Kidney (tissue), 14 donors: ENCODE data around the gene CCDC146. TPM values are rescaled to one million over a fixed set of nuclear protein-coding genes. Genes with fewer than 3 reads are reported as not detected.
A peak's percentile ranks its signal among the peaks of the same experiment; 100 is the strongest.
"Not testable (repeated sequence)": the region's sequence is repeated elsewhere in the genome, so short reads cannot be mapped to it uniquely, and the experiment has no call there.

ENCODE experiments used
- DNase-seq, 5 donors: peaks; one replicate each; pipeline ENCODE4 v3.0.0-alpha.2; 2013 to 2020
- FAIRE-seq: peaks from 2 replicates; lab custom pipeline; 2012; peaks lifted over from hg19 to GRCh38; lab: Jason Lieb, UNC
- H3K27ac ChIP-seq, 2 donors: one replicate each; pipeline ENCODE4 v1.7.0; 2013; ENCODE audit warnings: low read depth in 2 of 2, low read length in 2 of 2, inconsistent platforms in 1 of 2
- H3K27me3 ChIP-seq: one replicate; pipeline ENCODE4 v1.7.1; 2013; ENCODE audit warnings: low read length, inconsistent platforms; ENCODE audit not compliant: control insufficient read depth, insufficient read depth
- H3K36me3 ChIP-seq, 3 donors: one replicate each; pipeline versions ENCODE4 v1.7.0 to v1.7.1; 2013; ENCODE audit warnings: low read length in 3 of 3, control low read depth in 1 of 3, inconsistent platforms in 1 of 3; ENCODE audit not compliant: insufficient read depth in 3 of 3, control insufficient read depth in 2 of 3
- H3K4me1 ChIP-seq, 3 donors: one replicate each; pipeline versions ENCODE4 v1.7.0 to v1.7.1; 2013; ENCODE audit warnings: low read length in 3 of 3, inconsistent platforms in 1 of 3, low read depth in 1 of 3; ENCODE audit not compliant: control insufficient read depth in 2 of 3, insufficient read depth in 2 of 3
- H3K4me3 ChIP-seq, 3 donors: one replicate each; pipeline versions ENCODE4 v1.7.0 to v1.8.1; 2013; ENCODE audit warnings: low read length in 3 of 3, control low read depth in 1 of 3, inconsistent platforms in 1 of 3
- H3K9ac ChIP-seq, 3 donors: one replicate each; pipeline versions ENCODE4 v1.7.0 to v1.7.1; 2013; ENCODE audit warnings: low read length in 3 of 3, control low read depth in 1 of 3, inconsistent platforms in 1 of 3
- H3K9me3 ChIP-seq, 3 donors: one replicate each; pipeline versions ENCODE4 v1.7.0 to v1.7.1; 2013; ENCODE audit warnings: low read length in 3 of 3, control low read depth in 1 of 3, inconsistent platforms in 1 of 3; ENCODE audit not compliant: control insufficient read depth in 2 of 3, insufficient read depth in 1 of 3
- CTCF ChIP-seq: IDR thresholded peaks from 3 replicates; pipeline ENCODE4 v1.5.1; 2012; ENCODE audit warnings: mild to moderate bottlenecking, moderate library complexity, borderline replicate concordance; ENCODE audit not compliant: insufficient read depth; ENCODE audit errors: extremely low read depth
- intact Hi-C: fragments of 100-400 bp; cut with DNase I; formaldehyde crosslinking; loops from one replicate; pipeline ENCODE4 v1.11.1; 2022
- polyA plus RNA-seq: library from polyadenylated mRNA; stranded (reverse); fragments of 350-450 nt; fragmentation: Illumina TruSeq; extraction: RNeasy Lipid Tissue Mini Kit (QIAGEN cat#74804); gene quantifications from one replicate; pipeline ENCODE4 v1.2.3, GENCODE V29; 2014; ENCODE audit warnings: low read depth, low replicate concordance; ENCODE audit not compliant: insufficient read depth
- total RNA-seq: library from RNA; stranded (reverse); fragmentation: NEBNext Ultra II Directional; extraction: Animal tissue kit (Norgen Biotek cat#: 25700); gene quantifications from one replicate; pipeline ENCODE4 v1.2.1, GENCODE V29; 2021
- donor health status: control.
- donor health status: control.
- donor health status: control.
- donor health status: control.
- donor health status: control.
- donor health status: DM: yes; HTN: yes; CAD: no.
- donor health status: Normal renal cell carcinoma (clear cell type).

The CCDC146 gene
- total and polyA plus RNA-seq, 2 donors from 2014 or later: 8.8 to 15.4 TPM

GRCh38 chr7:77329466-77330168 is 207.2 kb downstream of the CCDC146 start:
- Histone ChIP-seq H3K9ac (no peak overlapping the region), H3K4me1 (peaks cover 2 to 10% (median 8%) of the 10 kb centered on the region in 3 donors), H3K27ac (no peak overlapping the region), H3K9me3 (no peaks in the 10 kb centered on the region), H3K27me3 (no peaks in the 10 kb centered on the region), H3K4me3 (no peak overlapping the region), H3K36me3 (no peaks in the 10 kb centered on the region)
- intact Hi-C loops: no loop called here
- no peak for DNase-seq
- no peak for TF ChIP-seq CTCF
- no peak for FAIRE-seq

- H3K9me3 ChIP-seq: no peaks in the 10 kb centered on the region
- H3K36me3 ChIP-seq: no peaks in the 10 kb centered on the region
- H3K4me3 ChIP-seq: no peak overlapping the region
- DNase-seq: peak in 1 of 5 donors; percentile 29
- H3K27me3 ChIP-seq: no peaks in the 10 kb centered on the region
- peak overlapping the region in 1 of 2 donors; percentile 1 for H3K27ac ChIP-seq
- peaks cover 2 to 10% (median 8%) of the 10 kb centered on the region in 3 donors for H3K4me1 ChIP-seq
- no peak overlapping the region for H3K9ac ChIP-seq
- intact Hi-C loops: no loop called here
- no peak for FAIRE-seq
- no peak for TF ChIP-seq CTCF
Observed at GRCh38 chr7:77330169-77330882, 207.9 kb downstream of the CCDC146 start.

GRCh38 chr7:77331938-77332695 is 209.7 kb downstream of the CCDC146 start:
- FAIRE-seq (peak; percentile 85), DNase-seq (peak; percentile 66 to 94 (median 82))
- no peak overlapping the region for H3K4me3 ChIP-seq
- peak overlapping the region in 1 of 3 donors; percentile 41 for H3K9ac ChIP-seq
- TF ChIP-seq CTCF: peak; percentile 81
- peaks cover 2 to 10% (median 6%) of the 10 kb centered on the region in 3 donors for H3K4me1 ChIP-seq
- no peaks in the 10 kb centered on the region for H3K9me3 ChIP-seq
- H3K36me3 ChIP-seq: no peaks in the 10 kb centered on the region
- intact Hi-C loops: no loop called here
- no peaks in the 10 kb centered on the region for H3K27me3 ChIP-seq
- H3K27ac ChIP-seq: no peak overlapping the region

- H3K4me3 ChIP-seq, H3K36me3 ChIP-seq, H3K9me3 ChIP-seq, H3K9ac ChIP-seq, H3K27ac ChIP-seq, DNase-seq, H3K4me1 ChIP-seq, FAIRE-seq, intact Hi-C loops, H3K27me3 ChIP-seq: not testable (repeated sequence)
Observed at GRCh38 chr7:77334039-77334438, 211.6 kb downstream of the CCDC146 start.
